Measurements from ENCODE around the gene LPCAT1.

Gene LPCAT1

DNA sequence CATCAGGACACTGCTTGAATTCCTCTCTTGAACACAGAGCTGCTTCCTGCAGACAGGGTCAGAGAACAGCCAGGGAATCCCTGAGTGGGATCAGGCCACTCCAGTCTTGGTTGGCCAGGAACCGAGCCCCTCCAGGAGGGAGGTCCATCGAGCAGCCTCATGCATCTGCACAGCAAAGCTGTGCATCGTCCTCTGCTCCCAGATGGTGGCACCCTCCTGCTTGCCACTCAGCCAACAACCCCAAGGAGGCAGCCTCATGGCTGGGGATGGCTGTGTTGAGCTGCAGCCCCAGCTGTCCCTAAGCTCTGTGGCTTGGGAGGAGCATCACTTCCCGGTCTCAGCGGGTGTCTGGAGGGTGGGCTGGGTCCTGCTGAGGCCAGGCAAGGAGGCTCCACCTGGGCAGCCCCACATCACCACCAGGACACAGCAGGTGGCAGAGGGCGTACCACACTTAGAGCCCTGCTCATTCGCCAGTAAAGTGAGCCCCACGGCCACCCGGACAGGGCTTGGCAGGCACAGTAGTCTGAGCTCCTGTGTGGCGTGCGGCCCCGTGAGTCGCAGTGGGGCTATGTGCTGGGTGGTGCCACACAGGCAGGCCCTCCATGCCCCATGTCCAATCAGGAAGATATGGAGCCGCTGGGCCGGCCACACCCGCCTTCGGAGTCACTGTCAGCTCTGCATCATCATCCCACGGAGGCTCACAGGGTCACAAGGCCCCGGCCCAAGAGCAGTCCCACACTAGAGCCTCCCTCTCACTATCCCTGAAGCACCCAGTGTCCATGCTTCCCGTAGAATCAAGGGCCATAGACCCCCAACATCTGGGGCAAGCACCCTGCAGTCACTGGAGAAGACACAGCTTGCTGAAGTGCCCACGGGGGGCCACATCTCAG, 11.9 kb downstream of the LPCAT1 start:
- peaks cover 1% of the 10 kb centered on the region; the same call in 1 of the 2 replicates for H3K4me1 ChIP-seq (ENCODE audit: control insufficient read depth, low read length)
- H3K9me2 ChIP-seq (replicated peaks; ENCODE audit: control insufficient read depth, low read length), result no peaks in the 10 kb centered on the region
- no peak for TF ChIP-seq EZH2phosphoT487 (IDR thresholded peaks at IDR 0.05; ENCODE audit: borderline replicate concordance, low read length)
- TF ChIP-seq, protein P1, sequence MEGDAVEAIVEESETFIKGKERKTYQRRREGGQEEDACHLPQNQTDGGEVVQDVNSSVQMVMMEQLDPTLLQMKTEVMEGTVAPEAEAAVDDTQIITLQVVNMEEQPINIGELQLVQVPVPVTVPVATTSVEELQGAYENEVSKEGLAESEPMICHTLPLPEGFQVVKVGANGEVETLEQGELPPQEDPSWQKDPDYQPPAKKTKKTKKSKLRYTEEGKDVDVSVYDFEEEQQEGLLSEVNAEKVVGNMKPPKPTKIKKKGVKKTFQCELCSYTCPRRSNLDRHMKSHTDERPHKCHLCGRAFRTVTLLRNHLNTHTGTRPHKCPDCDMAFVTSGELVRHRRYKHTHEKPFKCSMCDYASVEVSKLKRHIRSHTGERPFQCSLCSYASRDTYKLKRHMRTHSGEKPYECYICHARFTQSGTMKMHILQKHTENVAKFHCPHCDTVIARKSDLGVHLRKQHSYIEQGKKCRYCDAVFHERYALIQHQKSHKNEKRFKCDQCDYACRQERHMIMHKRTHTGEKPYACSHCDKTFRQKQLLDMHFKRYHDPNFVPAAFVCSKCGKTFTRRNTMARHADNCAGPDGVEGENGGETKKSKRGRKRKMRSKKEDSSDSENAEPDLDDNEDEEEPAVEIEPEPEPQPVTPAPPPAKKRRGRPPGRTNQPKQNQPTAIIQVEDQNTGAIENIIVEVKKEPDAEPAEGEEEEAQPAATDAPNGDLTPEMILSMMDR (IDR thresholded peaks at IDR 0.05; ENCODE audit: low read depth, low read length, poor library complexity, severe bottlenecking), result peak; percentile 35
- no peaks in the 10 kb centered on the region for H3F3A ChIP-seq (ENCODE audit: control insufficient read depth, insufficient read depth)
- H3K27me3 ChIP-seq (ENCODE audit: control insufficient read depth, low read length), result no peaks in the 10 kb centered on the region
- peaks cover 63% of the 10 kb centered on the region for H3K36me3 ChIP-seq (ENCODE audit: control insufficient read depth, low read length)
- H3K27ac ChIP-seq (ENCODE audit: low read depth, low read length), result no peak overlapping the region
- no peaks in the 10 kb centered on the region for H3K9me3 ChIP-seq (ENCODE audit: control insufficient read depth, insufficient read depth, low read length)
- H4K20me1 ChIP-seq (ENCODE audit: control insufficient read depth, insufficient read depth, low read depth, low read length), result peaks cover 6% of the 10 kb centered on the region
- H3K4me2 ChIP-seq (ENCODE audit: low read length), result no peak overlapping the region
- H3K79me2 ChIP-seq (ENCODE audit: control insufficient read depth, low read length), result peaks cover 98% of the 10 kb centered on the region
- no peak overlapping the region for H3K4me3 ChIP-seq (ENCODE audit: low read length)

DNA sequence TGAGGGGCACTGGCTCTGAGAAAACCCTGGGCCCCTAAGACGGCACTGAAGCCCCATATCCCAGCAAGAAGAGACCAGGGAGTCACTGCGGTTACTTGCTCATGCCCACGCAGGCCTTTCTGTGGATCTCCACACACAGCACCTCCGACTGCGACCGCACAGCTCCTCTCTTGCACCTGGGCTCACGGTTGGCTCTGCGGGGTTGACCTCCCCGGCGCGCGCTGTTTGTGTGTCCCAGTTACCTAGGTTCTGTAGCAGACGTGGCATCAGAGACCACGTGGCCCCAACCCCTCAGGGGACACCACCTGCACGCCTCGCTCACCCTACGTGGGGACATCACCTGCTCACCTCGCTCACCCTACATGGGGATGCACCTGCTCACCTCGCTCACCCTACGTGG, 12.7 kb downstream of the LPCAT1 start:
- Histone ChIP-seq H3K4me1 (ENCODE audit: control insufficient read depth, low read length) (peaks cover 9% of the 10 kb centered on the region), H3K4me3 (ENCODE audit: low read length) (no peak overlapping the region), H3K4me2 (ENCODE audit: low read length) (no peak overlapping the region), H3K79me2 (ENCODE audit: control insufficient read depth, low read length) (peaks cover 98% of the 10 kb centered on the region), H3K9me2 (replicated peaks; ENCODE audit: control insufficient read depth, low read length) (no peaks in the 10 kb centered on the region), H4K20me1 (ENCODE audit: control insufficient read depth, insufficient read depth, low read depth, low read length) (peaks cover 4% of the 10 kb centered on the region), H3K27me3 (ENCODE audit: control insufficient read depth, low read length) (no peaks in the 10 kb centered on the region), H3K36me3 (ENCODE audit: control insufficient read depth, low read length) (peaks cover 56% of the 10 kb centered on the region), H3F3A (ENCODE audit: control insufficient read depth, insufficient read depth) (no peaks in the 10 kb centered on the region), H3K27ac (ENCODE audit: low read depth, low read length) (no peak overlapping the region), H3K9me3 (ENCODE audit: control insufficient read depth, insufficient read depth, low read length) (no peaks in the 10 kb centered on the region)
- no peak for TF ChIP-seq EZH2phosphoT487 (IDR thresholded peaks at IDR 0.05; ENCODE audit: borderline replicate concordance, low read length)
- TF ChIP-seq, protein P1 (IDR thresholded peaks at IDR 0.05; ENCODE audit: low read depth, low read length, poor library complexity, severe bottlenecking), result no peak

- peaks cover 98% of the 10 kb centered on the region for H3K79me2 ChIP-seq (ENCODE audit: control insufficient read depth, low read length)
- peaks cover 13% of the 10 kb centered on the region for H3K4me1 ChIP-seq (ENCODE audit: control insufficient read depth, low read length)
- peaks cover 54% of the 10 kb centered on the region for H3K36me3 ChIP-seq (ENCODE audit: control insufficient read depth, low read length)
- no peaks in the 10 kb centered on the region for H3K9me2 ChIP-seq (replicated peaks; ENCODE audit: control insufficient read depth, low read length)
- H3K27me3 ChIP-seq (ENCODE audit: control insufficient read depth, low read length), result no peaks in the 10 kb centered on the region
- no peaks in the 10 kb centered on the region for H3K9me3 ChIP-seq (ENCODE audit: control insufficient read depth, insufficient read depth, low read length)
- H3K27ac ChIP-seq (ENCODE audit: low read depth, low read length), result no peak overlapping the region
- peaks cover under 1% of the 10 kb centered on the region for H4K20me1 ChIP-seq (ENCODE audit: control insufficient read depth, insufficient read depth, low read depth, low read length)
- TF ChIP-seq, protein P1 (IDR thresholded peaks at IDR 0.05; ENCODE audit: low read depth, low read length, poor library complexity, severe bottlenecking), result no peak
- no peak for TF ChIP-seq EZH2phosphoT487 (IDR thresholded peaks at IDR 0.05; ENCODE audit: borderline replicate concordance, low read length)
- no peak overlapping the region for H3K4me3 ChIP-seq (ENCODE audit: low read length)
- H3K4me2 ChIP-seq (ENCODE audit: low read length), result no peak overlapping the region
- no peaks in the 10 kb centered on the region for H3F3A ChIP-seq (ENCODE audit: control insufficient read depth, insufficient read depth)
Measured at GRCh38 chr5:1510631-1511030, 13.1 kb downstream of the LPCAT1 start.
